AG09319 (cell line): ENCODE data around the gene CDK4.

Experiments
- DNase-seq: peaks from one replicate; pipeline ENCODE4 v3.0.0-alpha.2; 2010; ENCODE audit warnings: low read depth; ENCODE audit errors: extremely low read depth
- TF ChIP-seq, protein P1 (sequence below): IDR thresholded peaks from 2 replicates; pipeline ENCODE4 v1.5.1; 2011; ENCODE audit warnings: low read depth, mild to moderate bottlenecking, inconsistent platforms, low read length, moderate library complexity

CDK4 gene

GRCh38 chr12:57746025-57746424 lies 6.1 kb downstream of the CDK4 start:
- TF ChIP-seq, protein P1, sequence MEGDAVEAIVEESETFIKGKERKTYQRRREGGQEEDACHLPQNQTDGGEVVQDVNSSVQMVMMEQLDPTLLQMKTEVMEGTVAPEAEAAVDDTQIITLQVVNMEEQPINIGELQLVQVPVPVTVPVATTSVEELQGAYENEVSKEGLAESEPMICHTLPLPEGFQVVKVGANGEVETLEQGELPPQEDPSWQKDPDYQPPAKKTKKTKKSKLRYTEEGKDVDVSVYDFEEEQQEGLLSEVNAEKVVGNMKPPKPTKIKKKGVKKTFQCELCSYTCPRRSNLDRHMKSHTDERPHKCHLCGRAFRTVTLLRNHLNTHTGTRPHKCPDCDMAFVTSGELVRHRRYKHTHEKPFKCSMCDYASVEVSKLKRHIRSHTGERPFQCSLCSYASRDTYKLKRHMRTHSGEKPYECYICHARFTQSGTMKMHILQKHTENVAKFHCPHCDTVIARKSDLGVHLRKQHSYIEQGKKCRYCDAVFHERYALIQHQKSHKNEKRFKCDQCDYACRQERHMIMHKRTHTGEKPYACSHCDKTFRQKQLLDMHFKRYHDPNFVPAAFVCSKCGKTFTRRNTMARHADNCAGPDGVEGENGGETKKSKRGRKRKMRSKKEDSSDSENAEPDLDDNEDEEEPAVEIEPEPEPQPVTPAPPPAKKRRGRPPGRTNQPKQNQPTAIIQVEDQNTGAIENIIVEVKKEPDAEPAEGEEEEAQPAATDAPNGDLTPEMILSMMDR = no peak

GRCh38 chr12:57745485-57745881 lies 6.6 kb downstream of the CDK4 start:
- no peak for DNase-seq
- TF ChIP-seq, protein P1 = no peak

More at GRCh38 chr12:57746025-57746424, 6.1 kb downstream of the CDK4 start:
- DNase-seq = no peak

DNA sequence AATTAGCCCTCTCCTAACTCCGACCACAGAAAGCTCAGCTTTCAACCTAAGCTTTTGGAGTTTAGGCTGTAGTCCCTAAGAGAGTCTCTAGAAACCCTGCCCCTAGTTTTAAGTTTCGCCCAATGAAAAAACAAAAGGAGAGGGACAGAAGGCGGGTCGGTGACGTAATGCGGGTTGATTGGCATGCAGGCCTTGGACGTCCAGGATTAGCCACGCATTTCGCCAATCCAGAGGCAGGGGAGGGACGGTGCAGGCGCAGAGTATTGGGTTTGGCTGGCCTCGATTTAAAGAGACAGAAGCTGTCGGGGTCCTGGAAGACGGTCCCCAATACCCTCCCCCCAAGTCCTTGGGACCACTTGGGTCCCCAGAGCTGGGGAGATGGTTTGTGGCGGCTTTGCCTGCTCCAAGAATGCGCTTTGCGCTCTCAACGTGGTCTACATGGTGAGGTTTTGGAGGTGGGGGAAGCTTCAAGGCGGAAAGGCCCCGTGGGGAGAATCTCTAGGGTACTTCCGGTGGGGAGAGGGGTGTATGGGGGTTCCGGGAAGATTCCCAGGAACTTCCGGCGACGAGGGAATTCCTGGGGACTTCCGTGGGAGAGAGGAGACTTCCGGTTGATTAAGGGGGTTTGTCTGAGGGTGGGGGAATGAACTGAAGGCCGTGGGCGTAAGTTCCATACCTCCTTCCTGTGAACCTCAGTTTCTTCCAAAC lies 7.2 kb downstream of the CDK4 start, which contains the start of gene TSPAN31:
TSPAN31 (plus strand) TSS at position 263 of the 708 bp plus-strand sequence; CDS start at position 379, 116 bp downstream.
- peak; percentile 95 for DNase-seq
- TF ChIP-seq, protein P1 = no peak

GRCh38 chr12:57744194-57744776 lies 7.8 kb downstream of the CDK4 start:
- TF ChIP-seq, protein P1 = no peak
- peak; percentile 69 for DNase-seq

GRCh38 chr12:57743769-57744168 lies 8.3 kb downstream of the CDK4 start:
- TF ChIP-seq, protein P1 = no peak
- DNase-seq = no peak

- TF ChIP-seq, protein P1 = no peak
- no peak for DNase-seq
Observed at GRCh38 chr12:57741844-57742738, 10.0 kb downstream of the CDK4 start.
